Stimulated activated CD8-positive, alpha-beta memory T cell treated with anti-CD3 and anti-CD28 coated beads, Interleukin-7, amount 100 ng/mL, for 1 hour (primary cell): ENCODE measurements around the gene FAM186B.
A peak's percentile ranks its signal among the peaks of the same experiment; 100 is the strongest.
"Not testable (repeated sequence)": the region's sequence is repeated elsewhere in the genome, so short reads cannot be mapped to it uniquely, and the experiment has no call there.

Experiments
- DNase-seq, 2 donors: peaks; one replicate each; pipeline ENCODE4 v3.0.0-alpha.2; 2020; ENCODE audit warnings: low read depth in 2 of 2

Gene FAM186B

DNA sequence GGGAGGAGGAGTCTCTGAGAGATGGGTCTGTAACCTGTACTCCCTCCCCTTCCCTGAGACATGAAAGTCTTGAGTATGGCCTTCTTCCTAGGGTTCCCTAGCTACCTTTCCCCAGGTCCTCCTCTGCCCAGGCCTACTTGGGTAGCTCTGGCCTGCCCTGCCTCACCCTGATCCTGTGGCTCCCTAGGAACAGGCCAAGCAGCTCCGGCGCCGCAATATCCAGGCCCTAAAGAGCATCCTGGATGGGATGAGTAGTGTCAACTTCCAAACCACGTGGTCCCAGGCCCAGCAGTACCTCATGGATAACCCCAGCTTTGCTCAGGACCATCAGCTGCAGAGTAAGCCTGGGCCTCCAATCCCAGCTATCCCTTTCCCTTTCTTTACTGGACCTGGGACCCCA, 30.2 kb upstream of the FAM186B start:
- no peak for DNase-seq

DNA sequence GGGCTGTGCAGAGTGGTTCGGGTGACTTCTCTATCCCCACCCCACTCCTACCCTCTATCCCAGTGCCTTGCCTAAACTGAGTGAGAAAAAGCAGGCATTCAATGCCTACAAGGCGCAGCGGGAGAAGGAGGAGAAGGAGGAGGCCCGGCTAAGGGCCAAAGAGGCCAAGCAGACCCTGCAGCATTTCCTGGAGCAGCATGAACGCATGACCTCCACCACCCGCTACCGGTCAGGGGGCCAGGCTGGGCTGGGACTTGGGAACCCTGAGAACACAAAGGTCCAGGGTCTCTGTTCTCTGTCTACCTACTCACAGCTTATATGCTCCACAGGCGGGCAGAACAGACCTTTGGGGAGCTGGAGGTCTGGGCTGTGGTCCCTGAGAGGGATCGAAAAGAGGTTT, 29.6 kb upstream of the FAM186B start:
- no peak for DNase-seq

DNA sequence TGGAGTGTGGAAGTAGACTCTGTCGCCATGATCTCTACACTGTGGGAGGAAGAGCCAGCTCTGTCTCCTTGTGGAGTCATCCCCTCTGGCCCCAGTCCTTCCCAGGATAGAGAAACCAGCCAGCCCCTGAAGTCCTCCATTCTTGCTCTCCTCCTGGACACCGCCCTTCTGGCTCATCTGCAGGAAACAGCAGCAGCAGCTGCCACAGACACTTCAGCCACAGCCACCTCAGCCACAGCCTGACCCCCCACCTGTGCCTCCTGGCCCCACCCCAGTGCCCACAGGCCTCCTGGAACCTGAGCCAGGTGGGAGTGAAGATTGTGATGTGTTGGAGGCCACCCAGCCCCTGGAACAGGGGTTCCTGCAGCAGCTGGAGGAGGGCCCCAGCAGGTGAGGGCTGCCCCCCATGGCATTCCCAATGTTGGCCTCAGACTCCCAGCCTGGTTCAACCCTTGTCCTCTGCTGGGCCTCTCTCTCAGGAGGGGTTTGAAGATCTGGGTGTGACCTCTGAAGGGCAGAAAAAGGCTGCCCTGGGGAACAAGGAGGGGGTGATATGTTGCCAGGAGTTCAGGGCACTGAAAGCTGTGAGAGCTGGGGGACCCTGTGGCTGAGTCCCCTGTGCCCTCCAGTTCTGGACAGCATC, 28.4 kb upstream of the FAM186B start:
- DNase-seq = no peak

DNA sequence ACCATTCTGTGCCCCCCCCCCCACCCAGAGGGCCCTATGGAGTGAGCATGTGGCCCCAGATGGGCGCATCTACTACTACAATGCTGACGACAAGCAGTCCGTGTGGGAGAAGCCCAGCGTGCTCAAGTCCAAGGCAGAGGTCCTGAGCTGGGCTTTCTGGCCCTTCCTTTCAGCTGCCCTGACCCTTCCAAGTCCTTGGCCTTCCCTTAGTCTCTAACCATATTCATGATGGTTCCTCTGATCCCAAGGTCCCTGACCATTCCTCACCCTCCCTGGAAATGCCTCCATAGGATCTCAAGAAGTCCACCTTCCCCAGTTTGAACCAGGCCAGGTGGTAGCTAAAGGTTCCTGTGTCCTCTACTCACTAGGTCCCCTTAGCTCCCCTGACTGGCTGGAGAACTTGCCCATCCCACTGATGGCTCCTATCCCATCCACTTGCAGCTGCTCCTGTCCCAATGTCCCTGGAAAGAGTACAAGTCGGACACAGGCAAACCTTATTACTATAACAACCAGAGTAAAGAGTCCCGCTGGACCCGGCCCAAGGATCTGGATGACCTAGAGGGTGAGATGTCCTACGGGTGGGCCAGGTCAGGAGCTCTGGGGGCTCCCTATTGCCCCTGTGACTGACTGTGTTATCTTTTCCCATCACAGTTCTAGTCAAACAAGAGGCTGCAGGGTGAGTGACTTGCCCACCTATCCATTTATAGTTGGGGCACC, 27.7 kb upstream of the FAM186B start:
- no peak for DNase-seq

- DNase-seq = no peak
These were observed 27.0 kb upstream of the FAM186B start for GRCh38 chr12:49632401-49632800.

- no peak for DNase-seq
These were observed 26.0 kb upstream of the FAM186B start for GRCh38 chr12:49631336-49631907.

GRCh38 chr12:49627752-49628360, 22.4 kb upstream of the FAM186B start:
- no peak for DNase-seq

DNA sequence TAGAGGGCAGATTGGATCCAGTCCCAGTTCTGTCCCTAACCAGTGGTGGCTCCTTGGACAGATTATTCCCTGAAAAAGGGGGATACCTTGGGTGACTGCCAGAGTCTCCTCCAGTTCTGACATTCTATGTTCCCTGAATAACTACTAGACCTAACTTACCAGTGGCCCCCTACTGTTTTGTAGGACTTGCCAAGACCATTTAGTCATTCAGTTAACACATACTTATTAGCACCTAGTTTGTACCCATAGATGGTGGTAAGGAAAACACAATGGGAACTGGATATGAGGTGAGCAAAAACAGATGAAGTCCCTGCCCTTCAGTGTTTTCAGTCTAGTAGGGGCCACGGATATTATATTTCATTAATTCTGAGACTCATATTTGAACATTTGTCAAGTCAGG, 21.4 kb upstream of the FAM186B start:
- no peak for DNase-seq

- no peak for DNase-seq
These were observed 20.9 kb upstream of the FAM186B start for GRCh38 chr12:49626169-49626835.

- no peak for DNase-seq
These were observed 19.6 kb upstream of the FAM186B start for GRCh38 chr12:49624921-49625577.

- DNase-seq = peak; percentile 61 to 66
These were observed 17.9 kb upstream of the FAM186B start, which contains the start of gene PRPF40B for GRCh38 chr12:49623142-49623904. Gene PRPF40B (plus strand): TSS chr12:49623561. CDS start chr12:49623591, 30 bp downstream.

- peak in 1 of 2 donors; percentile 4 for DNase-seq
These were observed 17.2 kb upstream of the FAM186B start for GRCh38 chr12:49622501-49623141.

DNA sequence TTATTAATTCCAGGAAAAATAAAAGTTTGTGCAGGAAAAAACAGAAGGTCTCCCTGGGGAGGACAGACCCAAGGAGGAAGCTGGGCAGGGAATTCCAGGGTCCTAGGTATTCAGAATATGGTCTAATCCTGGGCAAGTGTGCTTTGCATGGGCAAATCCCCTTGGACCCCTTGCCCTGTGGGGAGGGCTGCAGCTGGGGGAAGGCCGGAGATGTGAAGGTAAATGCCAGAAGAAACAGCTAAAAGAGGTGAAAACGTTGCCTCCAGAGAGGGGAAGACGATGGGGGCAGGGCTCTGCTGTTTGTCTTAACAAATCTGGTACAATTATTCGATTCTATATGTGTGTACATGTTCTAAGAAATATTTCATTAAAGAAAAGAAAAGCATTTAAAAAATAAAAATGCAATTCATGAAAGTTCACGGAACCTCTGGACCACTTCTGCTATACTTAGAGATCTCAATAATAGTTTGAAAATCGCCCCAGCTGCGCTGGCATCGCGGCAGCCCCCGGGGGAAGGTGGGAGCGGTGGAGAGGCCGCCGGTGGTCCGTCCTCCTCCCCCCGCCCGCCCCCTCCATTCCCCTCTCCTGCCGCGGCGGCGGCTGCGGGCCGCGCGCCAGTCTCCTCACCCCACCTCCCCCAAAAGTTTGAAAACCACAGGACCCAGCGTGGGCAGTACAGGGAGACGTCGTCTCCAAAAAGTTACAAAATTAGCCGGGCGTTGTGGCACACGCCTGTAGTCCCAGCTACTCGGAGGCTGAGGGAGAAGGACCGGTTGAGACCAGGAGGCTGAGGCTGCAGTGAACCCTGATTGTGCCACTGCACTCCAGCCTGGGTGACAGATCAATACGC, 16.4 kb upstream of the FAM186B start:
- no peak for DNase-seq

DNA sequence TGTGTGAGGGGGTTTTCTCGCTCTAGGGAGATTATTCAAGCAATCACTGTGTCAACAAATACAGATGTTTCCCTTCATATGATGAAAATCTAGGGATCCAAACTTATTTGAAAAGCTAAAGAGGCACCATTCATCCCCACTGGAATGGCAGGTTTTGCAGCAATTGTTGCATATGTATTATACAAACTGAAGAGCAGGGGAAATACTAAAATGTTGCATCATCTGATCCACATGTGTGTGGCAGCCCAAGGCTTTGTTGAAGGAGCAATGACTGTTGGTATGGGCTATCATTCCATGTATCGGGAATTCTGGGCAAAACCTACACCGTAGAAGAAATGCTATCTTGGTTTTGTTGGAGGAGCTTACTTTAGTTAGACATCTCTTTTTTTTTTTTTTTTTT, 13.8 kb upstream of the FAM186B start:
- DNase-seq = no peak

DNA sequence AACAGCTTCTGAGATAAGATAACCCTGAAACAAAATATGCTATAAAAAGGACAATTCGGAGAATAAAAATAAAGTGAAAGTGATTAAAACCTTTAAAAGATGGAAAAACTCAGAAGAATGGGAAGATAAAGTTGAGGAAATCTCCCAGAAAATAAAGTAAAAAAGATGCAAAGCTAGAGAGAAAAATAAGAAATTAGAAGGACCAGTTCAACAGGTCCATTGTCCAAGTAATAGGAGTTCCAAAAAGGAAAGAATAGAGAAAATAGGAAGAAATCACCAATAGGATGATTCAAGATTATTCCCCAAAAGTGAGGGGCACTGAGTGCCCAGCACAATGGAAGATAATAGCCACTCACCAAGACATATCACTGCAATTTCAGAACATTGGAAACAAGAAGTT, 13.1 kb upstream of the FAM186B start:
- no peak for DNase-seq

- DNase-seq = no peak
These were observed 11.2 kb upstream of the FAM186B start for GRCh38 chr12:49616533-49617219.

DNA sequence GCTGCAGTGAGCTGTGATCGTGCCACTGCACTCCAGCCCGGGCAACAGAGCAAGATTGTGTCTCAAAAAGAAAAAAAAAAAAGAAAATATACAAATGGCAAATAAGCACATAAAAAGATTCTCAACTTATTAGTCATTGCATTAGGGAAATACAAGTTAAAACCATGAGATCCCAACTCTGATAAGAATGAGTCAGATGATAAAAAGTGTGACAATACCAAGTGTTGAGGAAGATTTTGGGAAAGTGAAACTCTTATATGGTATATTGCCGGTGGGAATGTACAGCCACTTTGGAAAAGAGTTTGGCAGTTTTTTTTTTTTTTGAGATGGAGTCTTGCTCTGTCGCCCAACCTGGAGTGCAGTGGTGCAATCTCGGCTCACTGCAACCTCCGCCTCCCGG, 10.3 kb upstream of the FAM186B start:
- DNase-seq = no peak

GRCh38 chr12:49612210-49612609, 6.8 kb upstream of the FAM186B start:
- no peak for DNase-seq

DNA sequence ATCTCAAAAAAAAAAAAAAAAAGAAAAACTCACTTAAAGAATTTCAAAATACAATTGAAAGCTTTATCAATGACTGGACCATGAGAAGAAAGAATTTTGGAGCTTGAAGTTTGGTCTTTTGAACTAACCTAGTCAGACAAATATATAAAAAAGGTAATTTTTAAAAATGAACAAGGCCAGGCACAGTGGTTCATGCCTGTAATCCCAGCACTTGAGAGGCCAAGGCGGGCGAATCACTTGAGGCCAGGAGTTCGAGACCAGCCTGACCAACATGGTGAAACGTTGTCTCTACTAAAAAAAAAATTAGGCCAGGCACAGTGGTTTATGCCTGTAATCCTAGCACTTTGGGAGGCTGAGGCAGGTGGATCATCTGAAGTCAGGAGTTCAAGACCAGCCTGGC, 5.3 kb upstream of the FAM186B start:
- DNase-seq = not testable (repeated sequence)
